SIG-M5 (cell line): ENCODE results near the gene TMEM97.
"Not testable (repeated sequence)": the region's sequence is repeated elsewhere in the genome, so short reads cannot be mapped to it uniquely, and the experiment has no call there.

Source experiments
- DNase-seq: peaks from one replicate; lab custom pipeline; 2025; lab: John Stamatoyannopoulos, UW

Gene TMEM97

DNA sequence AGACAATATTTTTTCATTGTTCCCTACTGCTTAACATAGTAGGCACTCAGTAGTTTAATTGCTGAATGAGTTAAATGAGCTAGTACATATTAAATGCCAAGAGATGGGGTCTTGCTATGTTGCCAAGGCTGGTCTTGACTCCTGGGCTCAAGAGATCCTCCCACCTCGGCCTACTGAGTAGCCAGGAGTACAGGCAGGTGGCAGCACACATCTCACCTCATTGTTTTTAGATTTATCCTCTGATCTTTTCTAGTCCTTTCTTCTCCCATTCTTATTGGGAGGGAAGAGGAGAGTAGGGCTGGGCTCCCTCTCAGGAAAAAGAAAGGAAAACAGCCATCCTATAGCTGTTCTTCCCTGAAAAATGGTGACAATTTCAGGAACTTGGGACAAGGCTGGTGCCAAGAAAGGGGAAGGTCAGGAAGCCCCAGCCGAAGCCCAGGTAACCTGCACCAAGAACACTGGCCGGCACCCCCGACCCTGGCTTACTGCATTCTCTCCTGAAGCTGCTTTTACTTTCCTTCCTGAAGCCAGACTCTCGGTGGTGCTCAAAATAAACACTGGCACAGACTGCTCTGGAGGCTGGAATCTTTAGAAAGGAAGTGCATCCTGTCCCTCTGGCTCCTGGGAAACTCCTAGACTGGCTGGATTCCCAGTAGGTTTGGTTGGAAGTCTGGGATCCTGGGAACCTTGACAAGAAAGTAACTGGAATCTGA is 19.2 kb downstream of the TMEM97 start:
- DNase-seq = no peak

DNA sequence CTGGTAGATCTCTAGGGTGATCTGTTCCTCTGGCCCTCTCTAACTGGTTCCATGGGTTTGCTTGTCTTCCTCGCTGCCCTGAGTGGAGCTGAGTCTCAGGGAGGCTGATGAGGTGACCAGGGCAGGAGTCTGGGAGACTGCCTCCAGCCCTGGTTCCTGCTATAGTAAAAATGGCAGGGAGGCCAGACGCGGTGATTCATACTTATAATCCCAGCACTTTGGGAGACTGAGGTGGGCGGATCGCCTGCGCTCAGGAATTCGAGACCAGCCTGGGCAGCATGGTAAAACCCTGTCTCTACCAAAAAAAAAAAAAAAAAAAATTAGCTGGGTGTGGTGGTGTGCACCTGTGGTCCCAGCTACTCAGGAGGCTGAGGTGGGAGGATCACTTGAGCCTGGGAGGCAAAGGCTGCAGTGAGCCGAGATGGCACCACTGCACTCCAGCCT is 19.8 kb downstream of the TMEM97 start:
- DNase-seq = not testable (repeated sequence)

DNA sequence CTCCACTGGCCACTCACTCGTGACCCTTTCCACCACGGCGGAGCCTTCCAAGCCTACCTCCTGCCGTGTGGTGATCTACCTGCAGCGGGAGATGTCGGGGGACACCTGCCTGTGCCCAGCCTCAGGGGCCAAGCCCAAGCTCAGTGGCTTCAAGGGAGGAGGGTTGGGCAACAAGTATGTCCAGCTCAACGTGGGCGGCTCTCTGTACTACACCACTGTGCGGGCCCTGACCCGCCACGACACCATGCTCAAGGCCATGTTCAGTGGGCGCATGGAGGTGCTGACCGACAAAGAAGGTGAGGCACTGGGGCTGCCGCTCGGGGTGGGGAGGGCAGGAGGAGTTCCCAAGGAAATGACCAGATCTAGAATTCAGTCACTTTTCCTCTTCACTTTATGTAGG is 20.4 kb downstream of the TMEM97 start:
- DNase-seq = no peak

DNA sequence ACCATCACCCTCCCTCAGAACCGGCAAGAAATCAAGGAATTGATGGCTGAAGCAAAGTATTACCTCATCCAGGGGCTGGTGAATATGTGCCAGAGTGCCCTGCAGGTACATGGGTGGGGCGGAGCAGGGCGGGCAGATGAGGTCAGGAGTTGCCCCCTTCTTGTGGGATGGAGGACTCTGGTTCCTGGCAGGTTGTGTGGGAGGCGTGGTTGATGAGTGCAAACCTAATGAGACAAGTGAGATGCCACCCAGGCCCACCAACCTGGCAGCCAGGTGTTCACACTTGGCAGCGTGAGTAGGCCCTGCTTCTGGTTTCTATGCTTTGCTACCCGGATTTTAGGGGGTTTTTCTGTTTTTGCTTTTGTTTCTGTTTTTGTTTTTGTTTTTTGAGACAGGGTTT is 21.4 kb downstream of the TMEM97 start:
- no peak for DNase-seq

DNA sequence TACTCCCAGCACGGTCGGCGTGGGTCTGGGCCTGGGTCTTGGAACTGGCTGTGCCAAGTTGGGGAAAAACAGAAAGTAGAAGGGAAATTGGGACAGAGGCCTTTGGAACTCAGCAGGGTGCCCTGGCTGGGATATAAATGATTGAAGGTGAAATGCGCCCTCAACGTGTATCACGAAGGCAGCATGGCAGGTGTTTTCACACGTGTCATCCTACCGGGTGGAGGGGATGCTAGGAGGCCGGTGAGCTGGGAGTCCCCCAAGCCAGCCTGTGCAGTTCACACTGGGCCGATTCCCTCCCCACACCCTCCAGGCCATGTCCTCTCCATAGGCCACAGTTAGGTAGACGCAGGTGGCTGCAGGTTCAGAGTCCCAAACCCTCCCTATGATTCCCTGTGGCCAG is 22.5 kb downstream of the TMEM97 start:
- no peak for DNase-seq

DNA sequence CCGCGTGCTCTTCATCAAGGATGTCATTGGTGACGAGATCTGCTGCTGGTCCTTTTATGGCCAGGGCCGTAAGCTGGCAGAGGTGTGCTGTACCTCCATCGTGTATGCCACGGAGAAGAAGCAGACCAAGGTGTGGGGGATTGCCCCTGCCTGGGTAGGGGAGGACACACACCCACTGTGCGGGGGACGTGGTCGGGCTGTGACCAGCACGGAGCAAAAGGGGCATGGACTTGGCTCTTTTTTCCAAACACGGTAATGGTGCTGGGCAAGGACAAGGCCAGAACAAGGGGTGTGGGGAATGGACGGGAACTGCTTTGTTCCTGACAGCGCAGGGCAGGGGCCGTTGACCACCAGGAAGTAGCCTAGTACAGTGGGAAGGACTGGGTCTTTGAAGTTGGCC is 23.3 kb downstream of the TMEM97 start:
- no peak for DNase-seq

DNA sequence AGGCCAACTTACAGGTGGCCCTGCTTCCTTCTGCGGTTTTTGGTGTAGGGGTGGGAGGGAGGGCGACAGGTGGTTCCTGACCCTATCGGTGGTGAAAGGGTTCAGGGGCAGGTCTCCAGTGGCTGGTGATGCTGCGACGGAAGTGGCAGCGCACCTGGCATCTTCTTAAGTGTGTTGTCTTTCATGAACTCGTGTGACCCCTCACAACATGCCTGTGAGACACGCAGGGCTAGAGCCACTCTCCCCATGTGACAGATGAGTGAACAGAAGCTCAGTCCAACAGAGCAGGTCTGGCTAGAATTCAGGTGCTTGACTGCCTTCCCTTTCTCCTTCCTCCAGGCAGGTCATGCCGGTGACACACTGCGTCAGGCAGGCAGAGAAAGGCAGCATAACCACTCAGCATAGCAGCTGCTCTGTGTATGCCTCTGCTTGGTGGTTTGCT is 24.5 kb downstream of the TMEM97 start:
- no peak for DNase-seq

DNA sequence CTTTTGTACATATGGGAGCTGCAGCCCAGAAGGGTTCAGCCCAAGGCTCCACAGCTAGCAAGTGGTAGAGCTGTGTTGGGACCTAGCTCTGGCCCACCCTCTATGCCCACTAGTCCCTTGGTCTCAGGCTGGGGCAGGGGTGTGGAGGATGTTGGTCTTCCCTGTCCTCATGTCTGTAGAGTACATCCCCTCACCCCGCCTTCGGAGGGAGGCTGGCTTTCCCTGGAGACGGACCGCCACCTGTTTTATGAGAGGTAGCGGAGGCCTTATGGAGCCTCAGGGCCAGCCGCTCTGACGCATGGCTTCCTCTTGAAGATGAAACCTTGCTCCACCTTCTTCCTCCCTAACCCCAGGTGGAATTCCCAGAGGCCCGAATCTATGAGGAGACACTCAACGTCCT is 25.0 kb downstream of the TMEM97 start:
- no peak for DNase-seq

DNA sequence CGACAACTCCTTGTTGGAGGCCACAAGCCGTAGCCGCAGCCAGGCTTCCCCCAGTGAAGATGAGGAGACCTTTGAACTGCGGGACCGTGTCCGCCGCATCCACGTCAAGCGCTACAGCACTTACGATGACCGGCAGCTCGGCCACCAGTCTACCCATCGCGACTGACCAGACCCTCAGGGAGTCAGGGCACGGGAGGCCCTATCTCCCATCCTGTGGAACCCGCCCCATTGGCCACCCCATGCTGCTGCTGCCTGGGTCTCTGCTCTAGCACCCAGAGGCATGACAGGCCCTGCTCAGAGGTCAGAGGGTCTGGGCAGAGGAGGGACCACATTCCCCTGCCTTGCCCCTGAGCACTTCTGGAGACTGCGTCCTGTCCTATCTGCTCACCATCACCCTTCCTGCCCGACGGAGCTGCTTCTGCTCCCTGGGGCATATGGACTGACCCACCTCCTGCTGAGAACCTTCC is 25.5 kb downstream of the TMEM97 start:
- no peak for DNase-seq

DNA sequence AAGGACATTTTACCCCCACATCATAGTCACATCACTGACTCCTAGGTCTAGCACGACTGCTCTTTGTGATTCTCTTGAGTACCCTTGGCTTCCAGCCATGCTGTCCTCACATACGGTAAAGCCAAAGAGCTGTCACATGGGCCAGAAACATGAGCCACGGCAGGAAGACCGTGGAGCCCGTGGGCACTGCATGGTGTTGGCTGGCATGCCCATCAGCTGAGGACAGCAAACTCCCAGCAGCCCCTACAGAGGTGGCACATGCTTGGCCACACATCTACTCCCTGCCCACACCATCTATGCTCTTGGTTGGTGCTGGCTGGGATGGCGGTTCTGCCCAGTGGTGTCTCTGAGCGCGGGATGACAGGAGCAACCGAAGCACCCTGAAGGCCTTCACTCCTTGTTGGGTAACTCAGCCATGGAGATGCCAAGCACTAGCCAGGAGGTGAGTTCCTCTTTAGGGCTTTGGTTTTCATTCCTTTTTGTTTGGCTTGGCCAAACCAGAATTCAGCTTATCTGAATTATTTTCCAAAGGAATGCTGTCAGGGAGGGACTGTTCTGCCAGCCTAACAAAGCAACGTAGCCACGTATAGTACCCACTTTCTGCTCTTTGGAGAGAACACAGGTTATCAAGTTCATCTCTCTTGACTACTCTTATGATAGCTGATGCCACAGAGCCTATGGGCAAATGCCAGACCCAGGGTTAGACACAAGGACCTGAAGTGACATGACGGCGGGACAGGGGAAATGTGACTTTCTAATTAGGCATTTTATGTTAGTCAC is 26.6 kb downstream of the TMEM97 start:
- no peak for DNase-seq

DNA sequence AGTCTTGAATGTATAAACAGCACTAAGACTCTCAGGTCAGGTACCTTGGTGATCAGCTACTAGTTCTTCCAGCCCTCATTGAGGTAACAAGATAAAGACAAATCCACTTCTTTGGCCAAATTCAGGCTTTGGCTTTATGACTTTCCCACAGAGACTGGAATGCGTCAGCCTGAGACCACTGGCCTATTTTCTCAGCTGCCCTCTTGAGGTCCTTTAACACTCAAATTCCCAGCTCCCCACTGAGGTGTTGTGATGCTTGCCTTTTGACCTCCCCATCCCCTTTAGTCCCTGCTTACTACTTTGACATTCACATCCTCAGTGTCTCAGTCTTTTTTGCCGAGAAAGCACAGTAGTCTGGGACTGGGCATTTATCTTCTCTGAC is 27.2 kb downstream of the TMEM97 start:
- no peak for DNase-seq

DNA sequence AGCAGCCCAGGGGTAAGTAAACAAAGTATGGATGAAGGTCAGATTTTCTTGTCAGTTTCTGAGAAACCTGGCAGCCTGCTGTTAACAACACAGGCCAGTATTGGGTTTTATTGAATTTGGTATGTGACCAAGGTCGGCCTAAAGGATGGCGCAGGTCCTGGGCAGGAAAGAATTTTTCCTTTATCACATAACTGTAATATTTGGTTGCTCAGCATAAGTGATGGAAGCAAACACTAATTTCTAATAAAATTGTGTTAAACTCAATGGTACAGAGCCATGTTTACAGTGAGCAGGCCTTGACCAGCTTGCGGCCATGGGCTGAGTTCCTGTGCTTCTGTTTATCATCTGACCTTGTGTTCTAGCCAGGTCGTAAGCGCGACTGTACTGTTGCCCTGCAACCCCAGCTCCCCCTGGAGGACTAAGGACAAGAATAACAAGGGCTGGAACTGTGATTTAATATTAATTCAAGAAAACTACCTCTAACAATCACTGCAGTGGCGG is 27.8 kb downstream of the TMEM97 start:
- no peak for DNase-seq

DNA sequence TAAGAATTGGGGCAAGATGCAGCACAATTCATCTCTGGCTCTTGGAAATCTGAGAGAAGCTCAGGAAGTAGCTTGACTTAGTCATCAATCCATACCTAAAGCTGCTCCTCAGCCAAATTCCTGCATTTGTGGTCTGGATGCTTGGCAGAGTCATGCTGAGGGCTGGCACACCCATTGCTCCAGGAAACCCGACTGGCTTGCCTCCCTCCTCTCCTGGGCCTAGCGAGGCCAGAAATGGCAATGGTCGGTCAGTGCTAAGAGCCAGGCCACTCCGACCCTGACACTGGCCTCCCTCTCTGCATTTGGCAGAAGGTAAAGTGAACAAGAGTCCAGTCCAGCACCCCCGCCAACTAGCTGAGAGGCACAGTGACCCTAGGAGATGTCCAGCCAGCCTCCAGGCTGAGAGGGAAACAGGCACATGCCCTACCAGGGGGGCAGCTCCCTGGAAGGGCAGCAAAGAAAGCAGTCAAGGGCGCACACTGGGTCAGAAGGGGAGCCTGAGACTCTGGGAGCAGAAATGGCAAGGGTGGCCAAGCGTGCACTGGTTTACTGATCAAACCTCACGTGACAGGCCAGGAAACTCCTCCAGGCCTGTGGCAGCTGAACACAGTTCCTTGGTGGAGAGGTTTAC is 28.4 kb downstream of the TMEM97 start:
- DNase-seq = no peak

DNA sequence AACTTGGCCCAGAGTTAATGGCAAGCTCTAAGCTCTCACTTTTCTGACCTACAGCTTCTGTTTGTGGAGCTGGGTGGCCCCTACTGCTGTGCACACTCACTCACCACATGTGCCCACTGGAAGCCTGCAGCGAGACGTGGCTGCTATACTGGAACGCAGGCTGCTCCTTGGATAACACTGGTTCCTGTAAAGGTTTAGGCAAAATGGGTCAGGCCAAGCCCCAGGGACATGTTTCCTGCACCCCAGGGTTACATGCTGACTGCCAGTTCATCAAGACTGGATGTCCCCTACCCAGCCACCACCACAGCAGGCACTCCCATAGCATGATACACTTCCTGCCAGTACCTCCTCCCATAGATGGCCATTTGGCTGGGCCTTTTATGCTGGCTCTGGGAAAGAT is 30.0 kb downstream of the TMEM97 start:
- no peak for DNase-seq

DNA sequence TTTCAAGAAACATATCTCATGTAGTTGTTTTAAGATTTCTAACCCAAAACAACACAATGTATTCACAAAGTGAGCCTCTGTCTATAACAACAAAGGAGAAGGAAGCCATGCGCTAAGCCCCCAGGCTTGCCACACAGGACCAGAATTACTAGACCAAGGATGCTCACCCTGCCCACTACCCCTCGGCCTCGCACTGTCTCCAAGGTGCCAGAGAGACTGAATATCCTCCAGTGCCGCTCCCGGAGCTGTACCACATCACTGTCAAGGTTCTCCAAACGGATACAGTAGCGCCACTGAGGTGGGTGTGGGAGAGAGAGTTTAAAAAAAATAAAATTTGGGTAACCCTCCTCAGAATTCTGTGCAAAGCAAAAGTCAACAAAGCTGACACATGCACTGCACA is 31.3 kb downstream of the TMEM97 start:
- DNase-seq = no peak

DNA sequence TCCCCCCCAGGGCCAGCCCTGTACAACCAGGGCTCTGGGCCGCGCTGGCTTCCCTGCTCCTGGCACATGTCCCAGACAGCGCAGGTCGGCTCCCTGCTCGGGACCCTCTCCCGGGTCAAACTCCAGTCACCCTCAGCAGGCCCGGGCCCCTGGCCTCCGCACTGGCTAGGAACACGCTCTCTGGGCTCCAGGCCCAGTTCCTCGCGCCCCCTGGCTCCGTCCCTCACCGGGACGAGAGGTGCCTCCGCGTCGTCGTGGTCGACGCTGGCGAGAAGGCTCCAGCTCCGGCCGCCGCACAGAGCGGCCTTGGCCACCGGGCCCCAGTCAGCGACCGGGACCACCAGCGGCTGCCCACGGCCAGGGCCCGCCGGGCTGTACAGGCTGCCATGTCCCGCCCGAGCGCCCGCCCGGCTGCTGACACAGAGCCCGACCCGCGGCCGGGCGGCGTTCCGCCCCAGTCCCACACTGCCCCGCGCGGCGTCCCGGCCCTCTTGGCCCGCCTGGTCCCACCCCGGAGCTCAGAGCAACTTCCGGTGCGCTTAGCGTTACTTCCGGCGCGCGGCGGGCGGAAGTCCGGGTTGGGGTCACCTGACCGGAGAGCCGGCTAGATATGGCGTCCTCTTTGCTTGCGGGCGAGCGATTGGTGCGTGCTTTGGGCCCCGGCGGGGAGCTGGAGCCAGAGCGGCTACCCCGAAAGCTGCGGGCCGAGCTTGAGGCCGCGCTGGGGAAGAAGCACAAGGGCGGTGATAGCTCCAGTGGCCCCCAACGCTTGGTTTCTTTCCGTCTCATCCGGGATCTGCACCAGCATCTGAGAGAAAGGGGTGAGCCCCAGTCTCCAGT is 38.3 kb downstream of the TMEM97 start, which contains the start of gene POLDIP2:
POLDIP2 (minus strand) TSS at position 467 of the 840 bp plus-strand sequence; CDS start at position 388, 79 bp downstream.
- DNase-seq = peak; percentile 72

DNA sequence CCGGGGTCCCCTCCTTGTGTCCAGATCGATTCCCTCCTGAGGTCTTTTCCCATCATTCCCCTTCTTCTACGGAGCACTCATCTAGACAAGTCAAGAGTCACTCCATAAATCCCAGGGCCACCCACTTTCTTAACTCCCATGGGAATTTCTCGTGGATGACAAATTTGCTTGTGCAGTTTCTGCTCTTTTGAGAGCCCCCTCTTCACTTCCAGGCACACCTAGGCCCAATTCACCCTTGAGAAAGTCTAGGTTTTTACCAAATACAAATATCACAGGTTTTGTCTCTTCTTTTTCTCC is 38.8 kb downstream of the TMEM97 start:
- no peak for DNase-seq

DNA sequence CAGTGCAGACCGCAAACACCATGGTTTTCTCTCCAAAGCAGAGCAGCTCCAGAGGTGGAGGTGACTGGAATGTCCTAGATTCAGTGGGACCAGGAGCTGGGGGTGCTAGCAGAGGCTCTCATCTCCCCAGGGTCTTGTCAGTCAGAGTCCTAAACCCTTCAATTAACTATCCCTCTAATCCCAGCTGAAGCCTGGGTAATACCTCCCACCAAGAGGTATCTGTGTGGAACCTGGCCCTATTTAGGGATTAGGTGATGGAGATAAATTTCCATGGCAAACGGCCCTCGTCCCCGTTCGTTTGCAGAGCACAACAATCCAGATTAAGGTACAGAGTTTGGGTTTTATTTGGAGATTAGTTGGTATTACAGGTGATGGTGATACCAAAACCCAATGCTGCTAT is 44.2 kb downstream of the TMEM97 start:
- DNase-seq = no peak

DNA sequence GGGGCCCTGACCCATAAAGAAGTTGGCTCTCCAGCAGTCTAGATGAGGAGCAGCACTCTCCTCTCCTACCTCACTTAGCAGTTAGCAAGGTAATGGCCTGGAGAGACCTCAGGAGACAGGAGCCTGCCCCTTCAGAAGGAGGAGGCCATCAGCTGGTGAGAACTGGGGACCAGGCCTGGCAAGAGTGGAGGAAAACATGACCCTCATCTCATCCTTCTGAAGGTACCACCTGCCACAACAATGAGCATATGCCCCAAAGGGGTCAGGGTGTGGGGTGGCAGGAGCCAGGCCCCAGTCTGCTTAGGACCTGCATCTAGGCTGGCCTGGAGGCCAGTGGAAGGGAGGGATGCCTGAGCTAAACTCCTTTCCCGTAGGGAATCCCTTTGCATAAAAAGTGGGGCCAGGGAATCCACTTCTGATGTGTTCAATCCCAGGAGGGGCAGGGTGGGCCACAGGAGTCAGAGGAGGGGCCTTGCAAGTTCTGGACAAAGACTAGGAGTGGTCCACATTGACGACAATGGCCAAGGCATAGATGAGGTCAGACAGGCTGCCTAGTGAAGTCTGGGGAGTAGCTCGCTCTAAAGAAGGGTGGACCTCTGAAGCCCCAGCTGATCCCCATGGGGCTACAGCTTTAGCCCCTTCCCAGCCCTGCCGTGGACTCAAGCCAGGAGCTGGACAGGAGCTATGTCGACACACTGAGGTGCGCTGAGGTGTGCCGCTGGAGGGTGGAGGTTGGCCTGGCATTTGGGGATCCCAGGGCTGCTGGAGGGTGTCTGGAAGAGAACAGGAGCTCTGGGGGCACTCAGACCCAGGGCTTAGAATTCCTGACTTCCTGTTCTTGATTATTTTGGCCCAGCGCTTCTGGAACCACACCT is 45.0 kb downstream of the TMEM97 start:
- no peak for DNase-seq

DNA sequence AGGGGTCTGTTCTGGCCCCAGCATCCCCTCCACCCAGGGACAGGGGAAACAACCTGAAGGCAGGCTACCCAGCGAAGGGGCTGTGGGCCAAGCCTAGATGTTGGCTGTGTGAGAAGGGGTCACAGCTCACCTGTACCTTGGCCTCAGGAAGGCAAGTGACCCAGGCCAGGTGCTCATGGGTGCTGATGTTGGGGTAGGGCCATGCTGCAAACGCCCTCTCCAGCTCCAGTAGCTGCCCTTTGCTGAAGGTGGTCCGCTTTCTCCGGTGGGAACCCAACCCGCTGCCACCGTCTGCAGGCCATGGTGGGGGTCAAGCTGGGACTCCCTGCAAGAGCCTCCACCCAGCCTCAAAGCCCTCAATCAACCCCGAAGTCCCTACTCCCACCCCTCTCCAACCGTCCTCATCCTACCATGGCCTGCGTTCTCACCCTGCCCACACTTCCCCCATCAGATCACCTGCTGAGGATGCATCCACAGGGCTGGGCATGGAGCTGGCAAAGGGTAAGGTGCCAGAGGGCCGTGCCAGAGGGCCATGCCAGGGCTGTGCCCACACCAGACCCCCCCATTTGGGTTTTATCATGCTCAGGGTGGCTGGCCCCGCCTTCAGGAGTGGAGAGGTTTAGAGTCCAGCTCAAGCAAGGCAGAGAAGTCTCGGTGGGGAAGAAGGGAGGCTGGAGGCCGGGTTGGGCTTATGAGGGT is 45.8 kb downstream of the TMEM97 start, which contains the start of gene SEBOX:
SEBOX (minus strand) TSS at position 535 of the 699 bp plus-strand sequence; CDS start at position 487, 48 bp downstream.
- DNase-seq = no peak
